HG03342 (cell line): ENCODE data around the gene GCK.
A peak's percentile ranks its signal among the peaks of the same experiment; 100 is the strongest.
"Not testable (repeated sequence)": the region's sequence is repeated elsewhere in the genome, so short reads cannot be mapped to it uniquely, and the experiment has no call there.

Experiments used
- ATAC-seq: cut with Tn5 transposase; IDR thresholded peaks from one replicate; pipeline ENCODE4 v1.9.1; 2021; ENCODE audit warnings: mild to moderate bottlenecking, moderate library complexity; ENCODE audit not compliant: unreplicated experiment

The GCK gene

GRCh38 chr7:44210107-44210506, 20.9 kb upstream of the GCK start:
- no peak for ATAC-seq

DNA sequence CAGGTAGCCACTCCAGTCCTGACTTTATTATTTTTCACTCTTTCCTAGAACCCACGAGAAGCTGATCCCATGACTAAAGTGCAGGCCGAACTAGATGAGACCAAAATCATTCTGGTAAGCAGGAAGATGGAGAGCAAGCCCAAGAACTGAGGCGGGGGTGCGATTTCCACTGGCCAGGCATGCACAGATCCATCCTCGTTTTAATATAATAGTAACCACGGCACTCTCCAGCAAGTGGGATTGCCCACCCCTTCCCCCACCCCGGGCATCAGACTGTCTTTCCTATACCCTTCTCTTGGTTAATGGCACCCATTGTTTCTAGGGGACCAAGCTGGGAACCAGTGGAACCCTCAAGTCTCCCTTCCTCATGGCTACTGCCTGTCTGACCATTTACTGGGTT, 18.8 kb upstream of the GCK start:
- no peak for ATAC-seq

DNA sequence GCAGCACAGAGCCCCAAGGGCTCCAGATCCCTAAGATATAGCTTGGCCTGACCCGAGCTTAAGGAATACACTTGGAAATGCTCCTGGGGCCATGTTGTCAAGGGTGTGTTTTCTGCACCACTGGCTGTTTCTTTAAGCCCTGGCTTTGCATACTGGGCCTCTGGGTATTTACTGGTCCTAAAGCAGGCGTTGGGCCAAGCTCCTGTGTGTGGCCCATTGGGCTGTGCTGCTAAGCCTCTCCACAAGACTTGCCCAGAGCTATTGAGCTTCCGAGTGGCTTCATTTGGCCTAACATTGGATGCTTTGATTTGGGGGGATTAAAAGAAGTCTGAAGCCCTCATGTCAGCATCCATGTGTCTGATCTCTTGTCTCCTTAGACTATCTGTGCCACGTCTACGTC, 16.8 kb upstream of the GCK start:
- ATAC-seq: no peak

GRCh38 chr7:44201813-44202212, 12.6 kb upstream of the GCK start:
- ATAC-seq: no peak

- peak; percentile 99 for ATAC-seq
Observed at GRCh38 chr7:44200699-44201461, 11.6 kb upstream of the GCK start, which contains the start of gene YKT6. YKT6 (plus strand) TSS chr7:44200978; CDS start chr7:44201136, 158 bp downstream.

DNA sequence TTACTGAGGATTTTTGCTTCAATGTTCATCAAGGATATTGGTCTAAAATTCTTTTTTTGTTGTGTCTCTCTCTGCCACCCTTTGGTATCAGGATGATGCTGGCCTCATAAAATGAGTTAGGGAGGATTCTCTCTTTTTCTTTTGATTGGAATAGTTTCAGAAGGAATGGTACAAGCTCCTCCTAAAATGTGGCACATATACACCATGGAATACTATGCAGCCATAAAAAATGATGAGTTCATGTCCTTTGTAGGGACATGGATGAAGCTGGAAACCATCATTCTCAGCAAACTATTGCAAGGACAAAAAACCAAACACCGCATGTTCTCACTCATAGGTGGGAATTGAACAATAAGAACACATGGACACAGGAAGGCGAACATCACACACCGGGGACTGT, 10.9 kb upstream of the GCK start:
- ATAC-seq: not testable (repeated sequence)

- ATAC-seq: no peak
Observed at GRCh38 chr7:44197474-44197873, 8.2 kb upstream of the GCK start.

GRCh38 chr7:44196450-44196872, 7.2 kb upstream of the GCK start:
- no peak for ATAC-seq

DNA sequence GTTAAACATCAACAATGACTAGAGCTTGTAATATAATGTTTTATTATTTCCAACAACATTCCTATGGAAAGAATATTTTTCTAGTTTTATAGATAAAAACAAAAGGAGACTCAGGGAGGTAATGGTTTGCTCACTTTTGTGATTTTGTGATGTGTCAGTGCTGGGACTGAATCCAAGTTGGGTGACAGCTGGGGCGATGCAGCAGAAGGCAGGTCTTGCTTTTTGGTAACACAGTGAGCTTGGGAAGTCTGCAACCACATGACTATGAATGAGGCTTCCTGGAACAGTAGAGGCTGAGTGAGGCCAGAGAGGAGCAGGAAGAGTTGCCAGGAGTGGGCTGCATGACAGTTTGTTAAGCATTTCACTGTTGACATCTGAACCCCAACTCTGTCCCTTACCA, 6.7 kb upstream of the GCK start:
- ATAC-seq: no peak

- no peak for ATAC-seq
Observed at GRCh38 chr7:44194562-44195145, 5.4 kb upstream of the GCK start.

DNA sequence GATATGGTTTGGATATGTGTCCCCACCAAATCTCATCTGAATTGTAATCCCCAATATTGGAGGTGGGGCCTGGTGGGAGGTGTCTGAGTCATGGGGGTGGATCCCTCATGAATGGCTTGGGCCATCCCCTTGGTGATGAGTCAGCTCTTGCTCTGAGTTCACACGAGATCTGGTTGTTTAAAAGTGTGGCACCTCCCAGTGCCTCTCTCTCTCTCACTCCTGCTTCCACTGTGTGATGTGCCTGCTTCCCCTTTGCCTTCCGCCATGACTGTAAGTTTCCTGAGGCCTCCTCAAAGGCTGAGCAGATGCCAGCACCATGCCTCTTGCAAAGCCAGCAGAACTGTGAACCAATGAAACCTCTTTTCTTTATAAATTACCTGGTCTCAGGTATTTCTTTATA, 4.8 kb upstream of the GCK start:
- ATAC-seq: no peak

DNA sequence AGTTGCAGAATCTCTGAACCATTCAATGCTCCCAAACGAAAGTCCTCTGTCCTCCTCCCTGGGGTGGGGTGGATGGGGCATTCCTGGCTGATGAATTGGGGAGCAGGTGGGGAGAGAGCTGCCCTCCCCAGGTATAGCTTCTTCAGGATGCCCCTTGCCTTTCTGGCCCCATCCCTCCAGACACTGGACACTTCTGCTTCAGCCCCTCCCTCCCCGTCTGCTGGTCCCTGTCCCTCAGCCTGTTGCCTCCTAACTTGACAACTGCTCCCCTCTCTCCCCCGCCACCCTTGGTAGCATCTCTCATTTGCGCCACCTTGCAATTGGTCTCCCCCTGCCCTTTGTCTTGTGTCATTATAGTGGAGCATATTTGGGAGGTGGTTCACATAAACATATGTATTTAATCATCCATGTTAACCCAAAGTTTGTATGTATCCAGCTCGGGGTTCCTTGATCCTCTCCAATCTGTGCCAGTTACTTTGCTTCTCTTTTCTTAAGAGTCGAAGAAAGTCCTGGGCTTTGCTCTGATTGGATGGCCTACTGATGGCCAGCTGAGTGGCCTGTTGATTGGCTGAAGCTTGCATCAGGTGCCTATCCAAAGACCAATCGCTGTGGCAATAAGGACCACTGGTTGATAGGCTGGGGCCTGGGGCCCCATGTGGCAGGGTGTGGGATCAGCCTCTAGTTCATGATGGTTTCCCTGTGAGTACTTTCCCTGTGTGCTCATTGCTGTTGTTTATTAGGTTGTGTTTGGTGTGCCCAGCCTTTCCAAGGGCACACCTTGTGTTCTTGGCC, 4.0 kb upstream of the GCK start:
- no peak for ATAC-seq

DNA sequence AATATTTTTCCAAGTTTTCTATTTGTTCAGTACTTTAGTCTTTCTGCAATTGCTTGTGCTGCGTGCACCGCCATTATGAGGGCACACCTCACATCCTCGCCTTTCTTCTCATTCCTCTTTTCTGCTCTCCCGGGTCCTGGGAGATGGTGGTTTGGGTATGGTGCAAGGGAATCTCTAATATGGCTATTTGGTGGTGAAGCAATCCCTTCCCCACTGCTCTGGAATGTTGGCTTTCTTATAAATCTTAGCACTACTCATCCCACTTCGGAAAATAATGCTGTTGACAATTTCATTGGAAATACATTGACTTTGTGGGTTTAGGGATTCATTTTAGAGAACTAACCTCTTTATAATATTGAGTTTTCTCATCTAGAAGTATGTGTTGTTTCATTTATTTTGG, 1.9 kb upstream of the GCK start:
- no peak for ATAC-seq

GRCh38 chr7:44189993-44190872, 994 bp upstream of the GCK start:
- no peak for ATAC-seq

GRCh38 chr7:44188480-44189225, 586 bp downstream of the GCK start:
- no peak for ATAC-seq

- no peak for ATAC-seq
Observed at GRCh38 chr7:44187636-44188416, 1.4 kb downstream of the GCK start.

- no peak for ATAC-seq
Observed at GRCh38 chr7:44186736-44187135, 2.5 kb downstream of the GCK start.

DNA sequence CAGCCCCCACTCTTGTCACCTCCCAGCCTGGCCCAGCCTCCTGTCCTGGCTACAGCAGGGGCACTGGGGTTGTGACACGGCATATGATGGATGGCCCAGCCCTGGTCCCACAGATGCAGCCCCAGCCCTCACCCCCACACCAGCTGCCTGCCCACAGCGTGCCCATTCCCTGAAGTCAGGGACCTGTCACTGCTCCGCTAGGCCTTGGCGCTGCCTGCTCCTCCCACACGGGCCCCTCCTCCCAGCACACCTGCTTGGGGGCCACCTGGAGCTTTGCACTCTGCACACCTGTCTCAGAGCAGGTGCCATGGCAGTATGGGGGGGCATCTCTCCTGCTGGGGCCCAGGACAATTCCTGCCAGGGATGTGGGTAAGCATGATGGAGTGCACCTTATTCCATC, 3.5 kb downstream of the GCK start:
- ATAC-seq: no peak

DNA sequence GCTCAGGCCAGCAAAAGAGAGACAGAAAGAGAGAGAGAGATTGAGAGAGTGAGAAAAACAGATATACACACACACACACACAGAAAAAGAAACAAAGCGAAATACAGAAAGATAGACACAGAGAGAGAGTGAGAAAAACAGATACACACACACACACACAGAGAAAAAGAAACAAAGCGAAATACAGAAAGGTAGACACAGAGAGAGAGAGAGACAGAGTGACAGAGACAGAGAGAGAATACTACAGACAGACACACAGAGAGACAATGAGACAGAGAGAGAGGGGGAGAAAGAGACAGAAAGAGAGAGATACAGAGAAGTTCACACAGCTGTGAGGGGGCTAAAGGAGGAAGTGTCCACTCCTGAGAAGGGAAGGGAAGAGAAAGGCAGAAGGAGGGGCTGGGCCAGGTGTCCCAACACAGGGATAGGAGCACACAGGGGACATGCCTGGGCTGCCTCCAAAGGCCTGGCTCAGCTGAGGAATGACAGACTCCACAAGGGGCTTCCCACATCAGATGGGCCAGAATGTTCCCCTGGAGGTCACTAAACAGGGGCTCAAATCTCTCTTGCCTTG, 4.3 kb downstream of the GCK start:
- no peak for ATAC-seq
